CD14-positive monocyte (primary cell): ENCODE results near the gene SULT1C3. TPM values are rescaled to one million over a fixed set of nuclear protein-coding genes. Genes with fewer than 3 reads are reported as not detected.

ENCODE experiments used
- DNase-seq, 3 donors: peaks; one replicate each; pipeline ENCODE4 v3.0.0-alpha.2; 2011 to 2022
- H2AFZ ChIP-seq: 2 replicates; pipeline ENCODE4 v1.6.0; 2012; ENCODE audit warnings: mild to moderate bottlenecking, low read depth, low read length, inconsistent platforms; ENCODE audit not compliant: insufficient read depth, poor library complexity, severe bottlenecking
- H3K27ac ChIP-seq, 2 donors: 1 replicate in 1 of 2; 2 replicates in 1 of 2; pipeline ENCODE4 v1.5.1; 2012 to 2013; ENCODE audit warnings: low read length in 2 of 2, control low read depth in 1 of 2, inconsistent platforms in 1 of 2, low read depth in 1 of 2, mild to moderate bottlenecking in 1 of 2
- H3K27me3 ChIP-seq, 2 donors: one replicate each; pipeline versions ENCODE4 v1.6.0 to v1.6.1; 2011 to 2013; ENCODE audit warnings: low read length in 2 of 2; ENCODE audit not compliant: control insufficient read depth in 2 of 2, insufficient read depth in 2 of 2
- H3K36me3 ChIP-seq, 2 donors: replicated peaks in 1 of 2; 1 replicate in 1 of 2; 2 replicates in 1 of 2; pipeline versions ENCODE4 v1.5.1 to v1.6.1; 2012 to 2013; ENCODE audit warnings: low read length in 2 of 2, control low read depth in 1 of 2, inconsistent platforms in 1 of 2, mild to moderate bottlenecking in 1 of 2; ENCODE audit not compliant: insufficient read depth in 2 of 2, control insufficient read depth in 1 of 2
- H3K4me1 ChIP-seq, 2 donors: 1 replicate in 1 of 2; 2 replicates in 1 of 2; pipeline versions ENCODE4 v1.5.1 to v1.6.1; 2012 to 2013; ENCODE audit warnings: low read length in 2 of 2, control low read depth in 1 of 2, inconsistent platforms in 1 of 2, mild to moderate bottlenecking in 1 of 2, moderate library complexity in 1 of 2; ENCODE audit not compliant: insufficient read depth in 2 of 2, control insufficient read depth in 1 of 2
- H3K4me2 ChIP-seq: replicated peaks from 2 replicates; pipeline ENCODE3; 2012; ENCODE audit warnings: low read length, moderate library complexity, mild to moderate bottlenecking; ENCODE audit not compliant: poor library complexity, severe bottlenecking; ENCODE audit errors: extremely low read depth
- H3K4me3 ChIP-seq, 3 experiments: fragments of 200-600 bp in 1 of 3; sonication (generic) in 1 of 3; replicated peaks in 1 of 3; 1 replicate in 2 of 3; 2 replicates in 1 of 3; pipeline ENCODE4 v1.5.1; 2011 to 2013; ENCODE audit warnings: low read length in 3 of 3, mild to moderate bottlenecking in 3 of 3, control low read depth in 2 of 3, low read depth in 2 of 3, inconsistent platforms in 1 of 3, moderate library complexity in 1 of 3
- H3K79me2 ChIP-seq: 2 replicates; pipeline ENCODE4 v1.6.0; 2012; ENCODE audit warnings: mild to moderate bottlenecking, control low read depth, inconsistent platforms, low read length, moderate library complexity; ENCODE audit not compliant: insufficient read depth
- H3K9ac ChIP-seq: 2 replicates; pipeline ENCODE4 v1.6.0; 2017; ENCODE audit warnings: low read length, mild to moderate bottlenecking; ENCODE audit not compliant: insufficient read depth, poor library complexity, severe bottlenecking
- H3K9me3 ChIP-seq, 2 donors: replicated peaks in 1 of 2; 1 replicate in 1 of 2; 2 replicates in 1 of 2; pipeline versions ENCODE4 v1.5.1 to v1.6.1; 2012 to 2013; ENCODE audit warnings: low read length in 2 of 2, control low read depth in 1 of 2; ENCODE audit not compliant: control insufficient read depth in 1 of 2, insufficient read depth in 1 of 2
- H4K20me1 ChIP-seq: 2 replicates; pipeline ENCODE4 v1.6.0; 2012; ENCODE audit warnings: mild to moderate bottlenecking, low read length, control low read depth, moderate library complexity; ENCODE audit not compliant: insufficient read depth
- H3K27ac Mint-ChIP-seq, 7 donors: one replicate each; pipeline ENCODE4 v1.8.0; 2020; ENCODE audit warnings: mild to moderate bottlenecking in 7 of 7, mixed read lengths in 7 of 7, moderate library complexity in 6 of 7, inconsistent platforms in 2 of 7
- H3K27me3 Mint-ChIP-seq, 3 donors: one replicate each; pipeline ENCODE4 v1.8.0; 2021 to 2022; ENCODE audit warnings: low read depth in 3 of 3, mild to moderate bottlenecking in 3 of 3, mixed read lengths in 3 of 3, moderate library complexity in 3 of 3, inconsistent platforms in 1 of 3
- H3K36me3 Mint-ChIP-seq, 2 donors: one replicate each; pipeline ENCODE4 v1.8.0; 2020; ENCODE audit warnings: mixed read lengths in 2 of 2, inconsistent platforms in 1 of 2, mild to moderate bottlenecking in 1 of 2
- H3K4me1 Mint-ChIP-seq: one replicate; pipeline ENCODE4 v1.8.0; 2020; ENCODE audit warnings: mild to moderate bottlenecking, mixed read lengths
- H3K4me3 Mint-ChIP-seq, 2 donors: one replicate each; pipeline ENCODE4 v1.8.0; 2020; ENCODE audit warnings: mild to moderate bottlenecking in 2 of 2, mixed read lengths in 2 of 2, moderate library complexity in 1 of 2
- H3K9me3 Mint-ChIP-seq, 7 donors: one replicate each; pipeline ENCODE4 v1.8.0; 2020 to 2022; ENCODE audit warnings: mixed read lengths in 7 of 7, mild to moderate bottlenecking in 6 of 7, moderate library complexity in 6 of 7, inconsistent platforms in 2 of 7
- CTCF ChIP-seq: fragments of 200-600 bp; IDR thresholded peaks from one replicate; pipeline ENCODE4 v1.8.0; 2022; ENCODE audit warnings: antibody characterized with exemption, mild to moderate bottlenecking
- intact Hi-C, 2 donors: fragments of 100-400 bp; cut with micrococcal nuclease; formaldehyde crosslinking; loops; one replicate each; pipeline versions ENCODE4 v1.15.0 to v1.15.1; 2023
- polyA plus RNA-seq, 3 donors: library from polyadenylated mRNA; depleted of rRNA in 1 of 3; unstranded in 2 of 3; stranded (reverse) in 1 of 3; fragments of 300-500 nt in 2 of 3; fragments of >200 nt in 1 of 3; fragmentation: Illumina TruSeq in 2 of 3; gene quantifications; 1 replicate in 2 of 3; 2 replicates in 1 of 3; pipeline ENCODE4 v1.2.3, GENCODE V29; 2012 to 2021

SULT1C3 gene
- polyA plus RNA-seq, 3 donors = not detected

- Mint-ChIP-seq H3K27ac (no peak overlapping the region), H3K36me3 (no peaks in the 10 kb centered on the region), H3K9me3 (peaks cover 0 to 11% (median 2%) of the 10 kb centered on the region in 7 donors), H3K4me3 (no peak overlapping the region), H3K27me3 (peaks cover 0 to 2% (median 0%) of the 10 kb centered on the region in 3 donors), H3K4me1 (no peaks in the 10 kb centered on the region)
- no peaks in the 10 kb centered on the region for H3K9me3 ChIP-seq
- no peak overlapping the region for H2AFZ ChIP-seq
- no peak for DNase-seq
- H3K27ac ChIP-seq = no peak overlapping the region
- intact Hi-C loops = no loop called here
- TF ChIP-seq CTCF = no peak
- H4K20me1 ChIP-seq = no peaks in the 10 kb centered on the region
- H3K4me2 ChIP-seq = no peak overlapping the region
- no peak overlapping the region for H3K9ac ChIP-seq
- H3K79me2 ChIP-seq = no peaks in the 10 kb centered on the region
- no peaks in the 10 kb centered on the region for H3K36me3 ChIP-seq
- H3K4me1 ChIP-seq = no peaks in the 10 kb centered on the region
- no peaks in the 10 kb centered on the region for H3K27me3 ChIP-seq
- H3K4me3 ChIP-seq = no peak overlapping the region
These were observed 70.1 kb downstream of the SULT1C3 start for GRCh38 chr2:108309903-108310302.

Other genes starting within 250 kb of the SULT1C3 start
- gene SULT1C2, start 48.9 kb downstream of the SULT1C3 start, polyA plus RNA-seq = not detected
- gene SULT1C4, start 138.0 kb downstream of the SULT1C3 start, polyA plus RNA-seq = under 1 TPM in 1 of 3 donors, not detected in 2; 0.05 TPM
- 10 to 100 TPM in 1 of 3 donors, 1 to 10 TPM in 2; 6.0 to 13.7 (median 6.6) TPM for gene GCC2, start 209.2 kb downstream of the SULT1C3 start, polyA plus RNA-seq